Cardiac ventricle fibroblast (primary cell): Measurements from ENCODE around the gene C1orf74. TPM values are rescaled to one million over a fixed set of nuclear protein-coding genes. Genes with fewer than 3 reads are reported as not detected.

ENCODE experiments used
- total RNA-seq: library from RNA; depleted of rRNA; stranded (reverse); fragments of >200 nt; gene quantifications from 2 replicates; pipeline ENCODE4 v1.2.3, GENCODE V29; 2015

C1orf74 gene
- 0.93 and 1.1 TPM in 2 replicates for total RNA-seq

DNA sequence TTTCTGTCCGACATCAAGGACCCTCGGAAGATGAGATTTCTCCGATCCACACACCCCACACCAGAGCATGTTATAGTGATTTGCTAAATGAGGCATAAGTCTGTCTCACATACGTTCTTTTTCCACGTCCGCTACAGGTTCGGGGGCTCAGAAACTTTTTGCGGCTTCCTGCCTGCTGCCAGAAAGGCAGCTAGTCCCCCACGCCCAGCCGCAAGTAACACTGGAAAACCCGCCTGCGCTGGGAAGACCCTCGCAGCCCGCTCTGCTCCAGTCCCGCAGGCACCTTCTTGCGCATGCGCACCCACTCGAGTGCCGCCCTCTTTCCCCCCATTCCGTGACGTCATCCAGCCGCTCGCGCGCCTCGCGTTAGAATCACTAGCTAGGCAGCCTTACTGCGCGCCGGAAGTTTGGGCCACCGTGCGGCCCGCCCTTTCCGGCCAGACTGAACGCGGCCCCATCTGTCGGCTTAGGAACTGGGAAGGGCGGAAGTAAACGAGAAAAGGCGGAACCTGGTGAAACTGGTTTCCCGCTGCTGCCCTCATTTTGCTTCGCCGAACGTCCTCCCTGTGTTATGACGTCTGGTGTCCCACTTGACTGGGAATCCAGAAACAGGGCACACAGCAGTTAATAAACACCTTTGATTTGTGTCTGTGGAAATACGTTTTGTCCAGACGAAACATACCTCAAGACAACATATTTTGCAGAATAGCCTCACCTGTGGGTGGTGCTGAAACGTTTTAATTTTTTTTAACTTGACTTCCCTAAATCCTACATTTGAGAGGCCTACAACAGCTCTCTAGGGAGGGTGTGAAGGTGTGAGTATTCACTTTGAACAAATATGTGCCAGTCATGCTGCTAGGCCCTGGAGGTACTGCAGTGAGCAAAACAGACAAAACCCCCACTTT lies at the start of gene C1orf74:
TSS of gene C1orf74 (minus strand) at position 295 of the 905 bp plus-strand sequence. CDS start 925 bp downstream, outside the sequence.

DNA sequence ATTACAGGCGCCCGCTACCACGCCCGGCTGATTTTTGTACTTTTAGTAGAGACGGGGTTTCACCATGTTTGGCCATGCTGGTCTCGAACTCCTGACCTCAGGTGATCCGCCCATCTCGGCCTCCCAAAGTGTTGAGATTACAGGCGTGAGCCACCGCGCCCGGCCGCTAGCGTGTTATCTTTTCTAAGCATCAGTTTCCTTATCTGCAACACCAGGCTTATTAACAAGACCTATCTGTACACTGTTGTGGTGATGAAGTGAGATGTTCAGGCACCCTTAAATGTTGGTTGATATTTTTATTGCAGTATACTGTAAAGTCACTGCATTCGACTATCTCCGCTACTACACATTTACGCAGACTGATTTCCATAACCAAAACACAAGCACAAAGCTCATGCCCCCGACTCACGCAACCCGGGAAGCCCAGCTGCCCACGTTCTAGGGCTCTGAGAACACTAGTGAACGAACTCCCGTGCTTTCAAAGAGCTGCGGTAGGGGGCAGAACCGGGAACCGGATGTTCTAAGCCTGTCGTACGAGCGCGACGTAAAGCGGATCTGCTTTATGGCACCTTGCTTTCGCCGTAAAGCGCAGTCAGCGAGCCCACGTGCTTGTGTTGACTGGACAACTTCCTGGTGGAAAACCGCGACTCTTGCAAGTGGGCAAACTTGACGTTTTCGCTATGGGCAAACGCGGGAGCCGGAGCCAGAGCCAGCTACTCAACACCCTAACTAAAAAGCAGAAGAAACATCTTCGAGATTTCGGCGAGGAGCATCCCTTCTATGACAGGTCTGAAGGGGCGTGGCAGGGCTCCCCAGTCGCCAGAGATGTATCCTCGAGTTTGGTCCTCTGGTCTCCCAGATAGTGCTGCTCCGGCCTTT lies 43.3 kb upstream of the C1orf74 start, which contains the start of gene UTP25:
TSS of gene UTP25 (plus strand) at position 589 of the 879 bp plus-strand sequence. CDS start at position 681, 92 bp downstream.

DNA sequence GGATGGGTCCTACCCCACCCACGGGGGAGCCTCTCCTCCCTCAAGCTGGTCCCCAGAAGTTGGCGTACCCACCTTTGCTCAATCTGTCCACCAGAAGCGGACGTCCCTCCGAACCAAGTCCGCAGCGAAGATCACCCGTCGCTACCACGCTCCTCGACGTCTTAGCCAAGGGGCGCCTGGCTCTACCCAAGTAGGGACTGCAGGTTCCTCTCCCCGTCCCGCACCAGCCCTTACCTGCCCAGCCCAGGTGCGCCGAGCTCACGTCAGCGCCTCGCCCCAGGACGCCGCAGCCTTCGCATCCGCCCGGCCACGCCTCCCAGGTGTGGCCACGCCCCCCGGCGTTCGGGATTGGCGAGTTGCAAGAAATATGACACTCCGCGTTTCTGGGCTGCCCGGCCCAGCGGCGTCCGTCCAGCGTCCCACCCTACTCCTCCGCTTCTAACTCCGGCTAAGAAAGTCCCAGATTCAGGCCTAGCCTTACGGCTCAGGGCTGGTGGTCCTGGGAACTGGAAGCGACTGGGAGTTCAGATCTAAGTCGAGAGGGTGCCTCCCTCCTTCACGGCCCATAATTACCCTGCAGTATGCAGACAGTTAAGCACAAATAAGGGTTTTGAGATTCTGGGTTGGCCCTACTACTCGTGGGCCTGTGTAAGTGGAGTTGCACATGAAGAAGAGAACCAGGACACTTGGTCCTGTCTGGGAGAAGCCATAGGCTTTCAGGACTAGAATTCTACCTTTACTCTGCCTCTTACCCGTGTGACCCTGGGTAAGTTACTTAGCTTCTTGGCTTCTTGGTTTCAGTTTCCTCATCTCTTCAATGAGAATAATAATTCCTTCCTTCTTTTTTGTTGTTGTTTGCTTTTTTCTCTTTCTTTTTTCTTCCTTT lies 21.8 kb upstream of the C1orf74 start, which contains the start of gene IRF6:
TSS of gene IRF6 (minus strand) at position 268 of the 886 bp plus-strand sequence. CDS start 4,729 bp downstream, outside the sequence.

DNA sequence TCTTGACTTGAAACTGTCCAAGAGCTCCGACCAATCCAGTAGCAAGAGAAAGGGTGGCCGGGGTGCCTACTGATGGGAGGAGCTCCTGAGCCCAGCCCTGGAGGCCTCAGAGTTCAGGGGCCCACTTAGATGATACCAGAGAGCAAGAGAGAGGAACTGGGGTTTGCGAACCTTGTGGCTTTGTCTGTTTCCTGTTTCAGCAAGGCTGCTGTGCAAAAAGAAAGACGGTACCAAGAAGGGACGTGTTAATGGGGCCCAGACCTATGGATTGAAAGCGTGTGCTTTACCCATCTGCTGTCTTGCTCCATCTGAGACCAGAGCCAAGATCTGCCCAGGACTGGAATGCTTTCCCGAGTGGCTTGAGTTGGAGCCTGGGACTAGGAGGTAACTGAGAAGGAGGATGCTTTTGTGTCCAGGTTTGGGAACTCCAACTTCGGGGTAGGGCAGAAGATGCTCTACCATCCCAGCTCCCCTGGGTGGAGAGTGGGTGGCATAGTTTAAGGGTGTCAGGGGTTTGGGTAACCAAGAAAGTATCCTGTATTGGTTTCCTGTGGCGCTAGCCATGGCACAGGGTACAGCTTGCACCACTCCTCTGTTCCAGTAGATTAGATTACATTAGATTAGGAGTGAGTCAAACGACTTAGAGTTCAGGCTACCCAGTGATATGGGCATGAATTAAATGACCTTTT lies 28.3 kb downstream of the C1orf74 start, which contains the start of gene TRAF3IP3:
TSS of gene TRAF3IP3 (plus strand) at position 128 of the 689 bp plus-strand sequence. CDS start 3,987 bp downstream, outside the sequence.

Other genes starting within 250 kb of the C1orf74 start
- gene CAMK1G, start 200.8 kb downstream of the C1orf74 start, total RNA-seq, result not detected in 2 replicates
- 27.6 and 31.6 TPM in 2 replicates for gene LAMB3, start 132.1 kb downstream of the C1orf74 start, total RNA-seq
- 160 and 168 TPM in 2 replicates for gene G0S2, start 109.1 kb downstream of the C1orf74 start, total RNA-seq
- gene HSD11B1, start 79.7 kb downstream of the C1orf74 start, total RNA-seq, result 134 and 142 TPM in 2 replicates
- gene TRAF3IP3, start 28.5 kb downstream of the C1orf74 start, total RNA-seq, result not detected in 2 replicates
- gene IRF6, start 21.6 kb upstream of the C1orf74 start, total RNA-seq, result under 0.01 and 0.39 TPM in 2 replicates
- gene UTP25, start 43.4 kb upstream of the C1orf74 start, total RNA-seq, result 5.1 and 5.3 TPM in 2 replicates
- gene SYT14, start 153.7 kb upstream of the C1orf74 start, total RNA-seq, result 0.05 and 0.19 TPM in 2 replicates